ENCODE results near the gene MCF2L.
A peak's percentile ranks its signal among the peaks of the same experiment; 100 is the strongest.
"Not testable (repeated sequence)": the region's sequence is repeated elsewhere in the genome, so short reads cannot be mapped to it uniquely, and the experiment has no call there.

Gene MCF2L

DNA sequence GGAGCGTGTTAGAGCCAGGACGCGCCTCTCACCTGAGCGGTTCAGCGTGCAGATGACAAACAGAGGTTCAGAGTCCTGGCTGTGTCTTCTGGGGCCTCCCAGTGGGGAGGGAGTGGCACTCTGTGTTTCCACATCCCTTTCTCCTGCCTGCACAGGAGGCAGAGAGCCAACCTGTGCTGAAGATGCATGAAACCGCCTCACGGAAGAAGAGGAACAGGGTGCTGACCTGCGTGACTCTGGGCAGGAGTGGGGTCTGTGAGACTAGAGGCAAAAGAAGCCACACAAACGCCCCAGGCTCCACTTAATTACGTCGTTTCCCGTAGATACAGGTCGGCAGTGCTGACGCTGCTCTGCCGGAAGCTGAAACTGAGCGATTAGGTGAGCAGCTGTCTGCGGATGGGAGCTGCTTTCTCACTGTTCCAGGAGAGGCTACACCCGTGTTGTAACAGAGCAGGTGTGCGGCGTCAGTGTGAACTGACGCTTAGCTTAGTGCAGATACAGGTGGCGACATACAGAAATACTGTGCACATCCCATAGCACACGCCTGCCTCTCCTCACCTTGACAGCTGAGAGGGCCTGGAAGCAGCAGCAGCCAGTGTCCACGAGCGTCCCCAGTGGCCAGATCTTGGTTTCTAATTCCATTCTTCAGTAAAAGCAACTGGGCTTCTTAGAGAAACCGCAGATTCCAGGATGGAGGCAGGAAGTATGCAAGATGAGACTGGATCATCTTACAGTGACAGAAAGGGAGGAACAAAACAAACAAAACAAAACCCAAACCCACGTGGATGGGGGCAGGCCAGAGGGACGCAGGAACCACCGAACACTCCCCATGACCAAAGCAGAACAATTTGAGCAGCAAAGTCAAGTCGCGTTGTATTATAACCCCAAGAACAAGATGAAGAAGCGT, 37.7 kb upstream of the MCF2L start:
- no peak overlapping the region for H3K9ac ChIP-seq (ENCODE audit: low read depth, low read length)
- peaks cover 7% of the 10 kb centered on the region; the same call in 1 of the 2 replicates for H3K9me3 ChIP-seq (ENCODE audit: insufficient read depth, low read depth, low read length)
- WGBS: 76% methylated on average over 32 of the region's 32 CpGs
- H3K27ac ChIP-seq (ENCODE audit: low read depth, low read length): no peak overlapping the region
- peaks cover 7% of the 10 kb centered on the region; the same call in 1 of the 2 replicates for H3K4me1 ChIP-seq (ENCODE audit: insufficient read depth, low read length)
- no peaks in the 10 kb centered on the region for H3K36me3 ChIP-seq (ENCODE audit: insufficient read depth, low read length)
- H3K4me3 ChIP-seq (ENCODE audit: low read length): no peak overlapping the region
- H3K27me3 ChIP-seq (ENCODE audit: insufficient read depth, low read length): no peaks in the 10 kb centered on the region

DNA sequence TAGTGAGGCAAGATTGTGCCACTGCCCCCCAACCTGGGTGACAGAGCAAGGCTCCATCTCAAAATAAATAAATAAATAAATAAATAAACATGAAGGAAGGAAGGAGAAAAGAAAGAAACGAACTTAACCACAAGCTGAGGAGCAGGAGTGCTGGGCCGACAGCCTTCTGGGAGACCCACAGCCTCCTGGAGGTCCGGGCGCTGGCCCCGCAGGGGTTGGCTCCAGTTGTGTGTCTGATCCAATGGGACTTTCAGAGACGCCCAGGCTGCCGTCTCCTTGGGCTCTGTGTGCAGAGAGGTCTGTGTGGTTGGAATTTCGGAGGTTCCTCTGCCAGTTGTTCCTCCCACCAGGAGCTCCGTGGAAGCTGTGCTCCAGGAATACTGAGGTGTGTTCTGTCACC, 36.0 kb upstream of the MCF2L start:
- H3K9me3 ChIP-seq (ENCODE audit: insufficient read depth, low read depth, low read length): no peaks in the 10 kb centered on the region
- H3K4me1 ChIP-seq (ENCODE audit: insufficient read depth, low read length): peaks cover 7% of the 10 kb centered on the region; the same call in 1 of the 2 replicates
- H3K27me3 ChIP-seq (ENCODE audit: insufficient read depth, low read length): no peaks in the 10 kb centered on the region
- 73% methylated on average over 9 of the region's 9 CpGs for WGBS
- H3K36me3 ChIP-seq (ENCODE audit: insufficient read depth, low read length): no peaks in the 10 kb centered on the region
- no peak overlapping the region for H3K9ac ChIP-seq (ENCODE audit: low read depth, low read length)
- H3K27ac ChIP-seq (ENCODE audit: low read depth, low read length): no peak overlapping the region
- H3K4me3 ChIP-seq (ENCODE audit: low read length): no peak overlapping the region

DNA sequence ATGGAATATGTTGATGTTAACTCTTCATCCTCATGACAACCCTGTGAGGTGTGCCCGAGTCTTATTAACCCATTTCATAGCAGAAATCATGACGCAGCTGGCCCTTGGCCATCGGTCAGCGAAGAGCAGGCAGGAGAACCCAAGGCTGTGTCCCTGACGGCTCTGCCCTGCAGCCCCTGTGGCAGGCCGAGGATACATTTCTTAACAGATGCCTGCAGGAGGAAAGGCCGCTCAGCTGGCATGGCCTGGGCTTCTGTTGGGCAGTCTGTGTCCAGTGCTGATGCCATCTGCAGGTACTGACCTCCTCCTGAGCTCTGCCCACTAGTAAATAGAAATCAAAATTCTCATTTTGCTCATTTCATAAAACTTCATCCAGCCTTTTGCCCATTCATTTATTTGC, 35.4 kb upstream of the MCF2L start:
- no peak overlapping the region for H3K4me3 ChIP-seq (ENCODE audit: low read length)
- WGBS: 92% methylated on average over 7 of the region's 7 CpGs
- H3K27ac ChIP-seq (ENCODE audit: low read depth, low read length): no peak overlapping the region
- no peak overlapping the region for H3K9ac ChIP-seq (ENCODE audit: low read depth, low read length)
- H3K36me3 ChIP-seq (ENCODE audit: insufficient read depth, low read length): no peaks in the 10 kb centered on the region
- no peaks in the 10 kb centered on the region for H3K27me3 ChIP-seq (ENCODE audit: insufficient read depth, low read length)
- H3K4me1 ChIP-seq (ENCODE audit: insufficient read depth, low read length): peaks cover 7% of the 10 kb centered on the region; the same call in 1 of the 2 replicates
- H3K9me3 ChIP-seq (ENCODE audit: insufficient read depth, low read depth, low read length): no peaks in the 10 kb centered on the region

DNA sequence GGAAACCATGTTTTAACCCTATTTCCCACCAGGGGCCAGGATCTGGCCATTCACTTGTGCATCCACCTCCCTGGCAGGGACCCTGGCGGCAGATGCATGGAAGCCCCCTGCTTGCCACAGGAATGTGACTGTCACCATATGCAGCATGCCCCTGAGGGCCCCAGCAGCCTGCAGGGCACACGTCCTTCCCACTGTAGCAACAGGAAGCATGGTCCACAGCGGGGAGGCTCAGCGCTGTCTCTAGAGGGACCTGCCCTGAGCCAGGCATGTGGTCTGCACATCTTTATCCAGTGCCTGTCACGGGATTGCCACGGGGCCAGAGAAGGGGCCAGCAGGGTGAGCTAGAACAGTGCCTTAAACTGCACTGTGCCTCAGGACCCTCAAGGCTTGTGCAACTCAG, 34.9 kb upstream of the MCF2L start:
- no peaks in the 10 kb centered on the region for H3K9me3 ChIP-seq (ENCODE audit: insufficient read depth, low read depth, low read length)
- no peak overlapping the region for H3K27ac ChIP-seq (ENCODE audit: low read depth, low read length)
- no peak overlapping the region for H3K9ac ChIP-seq (ENCODE audit: low read depth, low read length)
- no peaks in the 10 kb centered on the region for H3K27me3 ChIP-seq (ENCODE audit: insufficient read depth, low read length)
- WGBS: 62% methylated on average over 6 of the region's 6 CpGs
- H3K36me3 ChIP-seq (ENCODE audit: insufficient read depth, low read length): no peaks in the 10 kb centered on the region
- peaks cover 4% of the 10 kb centered on the region; the same call in 1 of the 2 replicates for H3K4me1 ChIP-seq (ENCODE audit: insufficient read depth, low read length)
- H3K4me3 ChIP-seq (ENCODE audit: low read length): no peak overlapping the region

DNA sequence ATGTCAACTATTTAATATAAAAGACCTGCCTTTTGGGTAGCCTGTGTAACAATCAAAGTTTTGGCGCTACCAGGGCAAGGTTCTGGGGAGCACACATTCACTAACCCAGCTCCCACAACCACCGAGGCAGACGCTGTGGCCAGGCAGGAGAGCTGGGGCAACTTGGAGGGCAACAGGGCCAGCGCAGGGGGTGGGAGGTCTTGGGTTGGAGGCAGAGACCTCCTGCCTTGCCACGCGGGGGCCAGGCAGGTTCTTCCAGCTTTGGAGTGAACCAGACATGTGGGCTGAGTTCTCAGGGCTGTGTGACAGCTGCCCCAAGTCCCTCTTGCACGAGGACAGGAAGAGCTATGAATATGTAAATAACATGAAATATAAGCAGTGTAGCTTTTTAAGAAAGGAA, 30.3 kb upstream of the MCF2L start:
- no peak overlapping the region for H3K9ac ChIP-seq (ENCODE audit: low read depth, low read length)
- H3K4me1 ChIP-seq (ENCODE audit: insufficient read depth, low read length): no peaks in the 10 kb centered on the region
- WGBS: 84% methylated on average over 5 of the region's 7 CpGs
- H3K36me3 ChIP-seq (ENCODE audit: insufficient read depth, low read length): no peaks in the 10 kb centered on the region
- no peak overlapping the region for H3K4me3 ChIP-seq (ENCODE audit: low read length)
- no peaks in the 10 kb centered on the region for H3K27me3 ChIP-seq (ENCODE audit: insufficient read depth, low read length)
- H3K27ac ChIP-seq (ENCODE audit: low read depth, low read length): no peak overlapping the region
- H3K9me3 ChIP-seq (ENCODE audit: insufficient read depth, low read depth, low read length): no peaks in the 10 kb centered on the region

DNA sequence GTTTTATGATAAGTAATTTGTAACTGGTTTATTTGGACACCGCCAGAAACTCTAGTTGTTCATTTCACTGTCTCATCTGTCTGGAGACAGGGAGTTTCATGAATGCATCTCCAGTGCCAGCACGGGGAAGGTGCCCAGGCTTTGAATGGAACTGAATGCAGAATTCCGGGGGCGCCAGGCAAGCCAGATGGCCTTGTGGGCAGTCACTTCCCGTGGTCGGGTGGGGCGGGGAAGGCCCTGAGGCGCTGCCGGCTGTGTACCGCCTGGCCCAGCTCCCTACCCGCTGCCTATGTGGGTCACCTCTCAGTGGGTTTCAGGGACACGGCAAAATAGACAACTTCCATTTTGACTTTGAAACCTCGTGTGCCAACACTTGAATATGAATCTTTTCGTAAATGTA, 28.8 kb upstream of the MCF2L start:
- Histone ChIP-seq H3K4me1 (ENCODE audit: insufficient read depth, low read length) (no peaks in the 10 kb centered on the region), H3K9me3 (ENCODE audit: insufficient read depth, low read depth, low read length) (no peaks in the 10 kb centered on the region), H3K9ac (ENCODE audit: low read depth, low read length) (no peak overlapping the region), H3K27ac (ENCODE audit: low read depth, low read length) (no peak overlapping the region), H3K36me3 (ENCODE audit: insufficient read depth, low read length) (no peaks in the 10 kb centered on the region), H3K4me3 (ENCODE audit: low read length) (no peak overlapping the region), H3K27me3 (ENCODE audit: insufficient read depth, low read length) (no peaks in the 10 kb centered on the region)
- 91% methylated on average over 14 of the region's 14 CpGs for WGBS

DNA sequence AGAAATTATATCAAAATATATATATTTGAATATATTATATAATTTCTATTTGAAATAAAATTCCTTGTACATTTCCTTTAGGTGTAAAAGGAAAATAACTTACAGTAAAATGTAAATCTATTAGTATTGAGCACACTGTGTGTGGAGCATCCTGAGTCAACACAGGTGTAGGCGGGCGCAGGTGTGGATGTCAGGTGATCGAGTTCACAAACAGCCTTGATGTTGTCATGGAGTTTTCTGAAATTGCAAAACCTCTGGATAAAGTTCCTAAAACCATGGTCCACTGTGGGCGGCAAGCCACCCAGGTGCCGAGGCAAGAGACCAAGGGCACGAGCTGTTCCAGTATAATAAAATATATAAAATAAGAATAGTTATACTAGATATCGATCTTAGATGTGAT, 27.7 kb upstream of the MCF2L start:
- Histone ChIP-seq H3K27ac (ENCODE audit: low read depth, low read length) (no peak overlapping the region), H3K9ac (ENCODE audit: low read depth, low read length) (no peak overlapping the region), H3K4me3 (ENCODE audit: low read length) (no peak overlapping the region), H3K9me3 (ENCODE audit: insufficient read depth, low read depth, low read length) (no peaks in the 10 kb centered on the region), H3K27me3 (ENCODE audit: insufficient read depth, low read length) (no peaks in the 10 kb centered on the region), H3K36me3 (ENCODE audit: insufficient read depth, low read length) (no peaks in the 10 kb centered on the region), H3K4me1 (ENCODE audit: insufficient read depth, low read length) (no peaks in the 10 kb centered on the region)
- WGBS: 98% methylated on average over 4 of the region's 7 CpGs

DNA sequence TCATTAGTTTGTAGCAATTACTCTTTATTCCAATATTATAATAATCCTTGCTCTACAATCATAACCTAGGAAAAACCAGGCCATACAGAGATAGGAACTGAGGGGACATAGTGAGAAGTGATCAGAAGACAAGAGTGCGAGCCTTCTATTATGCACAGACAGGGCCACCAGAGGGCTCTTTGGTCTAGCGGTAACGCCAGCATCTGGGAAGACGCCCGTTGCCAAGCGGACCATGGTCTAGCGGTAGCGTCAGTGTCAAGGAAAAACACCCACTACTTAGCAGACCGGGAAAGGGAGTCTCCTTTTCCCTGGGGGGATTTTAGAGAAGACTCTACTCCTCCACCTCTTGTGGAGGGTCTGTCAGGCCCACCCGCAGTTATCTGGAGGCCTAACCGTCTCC, 27.2 kb upstream of the MCF2L start:
- not testable (repeated sequence) for H3K4me3 ChIP-seq (ENCODE audit: low read length)
- WGBS: 66% methylated on average over 9 of the region's 11 CpGs

DNA sequence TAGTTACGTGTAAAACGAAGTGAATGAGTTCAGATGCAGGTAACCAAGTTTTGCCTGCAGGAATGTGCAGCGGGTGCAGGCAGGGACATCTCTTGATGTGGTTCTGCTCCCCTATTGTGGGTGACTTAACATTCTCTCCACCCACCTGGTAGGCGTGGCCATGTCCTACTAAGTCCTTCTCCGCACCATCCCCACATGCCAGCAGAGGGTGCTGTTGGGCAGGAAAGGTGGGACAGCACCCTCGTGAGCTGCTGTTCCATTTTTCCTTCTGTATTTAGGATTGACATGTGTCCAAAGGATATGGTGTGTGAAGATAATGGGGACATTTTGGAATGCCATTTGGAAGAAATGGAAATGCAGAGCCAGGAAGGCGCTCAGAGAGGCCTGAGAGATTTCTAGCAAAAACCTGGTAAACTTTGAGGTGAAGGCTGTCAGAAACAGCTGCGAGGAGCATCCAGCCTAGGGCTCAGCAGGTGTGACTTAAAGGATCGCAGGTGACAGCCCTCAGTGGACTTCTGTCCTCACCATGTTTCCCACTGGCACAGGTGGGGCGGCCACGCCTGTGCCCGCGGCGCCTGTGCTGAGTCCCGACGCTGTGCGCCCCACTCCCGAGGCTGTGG, 26.2 kb upstream of the MCF2L start:
- no peaks in the 10 kb centered on the region for H3K9me3 ChIP-seq (ENCODE audit: insufficient read depth, low read depth, low read length)
- no peak overlapping the region for H3K27ac ChIP-seq (ENCODE audit: low read depth, low read length)
- 4% methylated on average over 18 of the region's 18 CpGs for WGBS
- H3K9ac ChIP-seq (ENCODE audit: low read depth, low read length): no peak overlapping the region
- H3K4me3 ChIP-seq (ENCODE audit: low read length): peak overlapping the region; percentile 62
- no peaks in the 10 kb centered on the region for H3K27me3 ChIP-seq (ENCODE audit: insufficient read depth, low read length)
- no peaks in the 10 kb centered on the region for H3K4me1 ChIP-seq (ENCODE audit: insufficient read depth, low read length)
- H3K36me3 ChIP-seq (ENCODE audit: insufficient read depth, low read length): no peaks in the 10 kb centered on the region

More for the DNA sequence above, 27.2 kb upstream of the MCF2L start:
- H3K9ac ChIP-seq (ENCODE audit: low read depth, low read length); H3K27me3 ChIP-seq (ENCODE audit: insufficient read depth, low read length); H3K36me3 ChIP-seq (ENCODE audit: insufficient read depth, low read length); H3K4me1 ChIP-seq (ENCODE audit: insufficient read depth, low read length); H3K27ac ChIP-seq (ENCODE audit: low read depth, low read length); H3K9me3 ChIP-seq (ENCODE audit: insufficient read depth, low read depth, low read length): not testable (repeated sequence)

DNA sequence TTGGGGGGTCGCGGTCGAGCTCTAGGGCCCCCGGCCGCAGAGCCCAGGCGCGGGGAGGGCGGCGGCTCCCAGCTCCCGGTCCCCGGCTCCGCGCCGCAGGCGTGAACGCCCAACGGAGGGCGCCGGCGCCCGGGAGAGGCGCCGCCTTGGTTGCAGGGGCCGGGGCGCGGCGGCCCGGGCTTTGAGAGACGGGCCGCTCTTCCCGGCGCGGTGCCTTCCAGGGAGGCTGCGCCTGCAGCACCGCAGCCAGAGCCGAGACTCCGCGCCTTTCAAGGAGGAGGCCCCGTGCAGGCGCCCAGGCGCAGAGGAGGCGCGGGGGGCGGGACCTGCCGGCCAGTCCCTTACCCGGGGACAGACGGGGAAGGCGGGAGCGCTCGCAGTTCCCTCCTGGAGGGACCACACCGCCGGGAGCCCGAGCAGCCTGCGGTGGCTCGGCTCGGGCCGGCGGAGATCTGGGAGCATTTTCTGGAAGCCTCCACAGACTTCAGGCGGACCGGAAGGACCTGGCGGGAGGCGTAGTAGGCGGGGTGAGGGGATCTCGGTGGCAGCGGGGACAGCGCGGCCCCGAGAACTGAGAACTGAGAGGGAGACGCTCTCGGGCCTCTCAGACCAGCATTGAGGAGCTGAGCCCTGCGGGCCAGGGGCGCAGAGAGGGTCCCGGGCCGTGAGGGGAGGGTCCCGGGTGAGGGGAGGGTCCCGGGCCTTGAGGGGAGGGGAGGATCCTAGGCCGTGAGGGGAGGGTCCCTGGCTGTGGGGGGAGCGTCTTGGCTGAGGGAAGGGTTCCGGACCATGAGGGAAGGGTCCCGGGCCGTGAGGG, 25.5 kb upstream of the MCF2L start:
- Histone ChIP-seq H3K9ac (ENCODE audit: low read depth, low read length) (peak overlapping the region; percentile 65), H3K36me3 (ENCODE audit: insufficient read depth, low read length) (no peaks in the 10 kb centered on the region), H3K4me1 (ENCODE audit: insufficient read depth, low read length) (no peaks in the 10 kb centered on the region), H3K27me3 (ENCODE audit: insufficient read depth, low read length) (no peaks in the 10 kb centered on the region), H3K9me3 (ENCODE audit: insufficient read depth, low read depth, low read length) (no peaks in the 10 kb centered on the region), H3K27ac (ENCODE audit: low read depth, low read length) (0 out of 2 replicates have a peak overlapping the region, but pooled peaks have one; percentile 49), H3K4me3 (ENCODE audit: low read length) (peak overlapping the region; percentile 62)
- under 1% methylated on average over 81 of the region's 81 CpGs for WGBS

DNA sequence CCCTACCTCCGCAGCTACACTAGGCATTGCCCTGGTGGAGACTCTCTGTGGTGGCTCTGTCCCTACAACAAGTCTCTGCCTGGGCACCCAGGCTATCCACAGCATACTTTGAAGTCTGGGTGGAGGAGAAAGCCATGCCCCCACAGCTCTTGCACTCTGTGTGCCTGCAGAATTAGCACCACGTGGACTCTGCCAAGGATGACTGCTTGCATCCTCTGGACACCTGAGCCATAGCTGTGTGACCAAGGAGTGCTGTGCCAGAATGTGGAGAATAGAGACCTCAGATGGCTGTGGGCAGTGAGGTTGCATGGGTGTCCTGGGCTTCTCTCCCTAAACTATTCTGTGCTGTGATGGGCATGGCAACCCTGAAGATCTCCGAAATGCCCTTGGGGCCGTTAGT, 21.2 kb upstream of the MCF2L start:
- WGBS: 95% methylated on average over 4 of the region's 4 CpGs
- 0 out of 2 replicates have a peak, but pooled peaks cover 10% of the 10 kb centered on the region for H3K4me1 ChIP-seq (ENCODE audit: insufficient read depth, low read length)
- no peaks in the 10 kb centered on the region for H3K36me3 ChIP-seq (ENCODE audit: insufficient read depth, low read length)
- H3K27me3 ChIP-seq (ENCODE audit: insufficient read depth, low read length): no peaks in the 10 kb centered on the region
- H3K9ac ChIP-seq (ENCODE audit: low read depth, low read length): no peak overlapping the region
- no peak overlapping the region for H3K4me3 ChIP-seq (ENCODE audit: low read length)
- H3K27ac ChIP-seq (ENCODE audit: low read depth, low read length): no peak overlapping the region
- H3K9me3 ChIP-seq (ENCODE audit: insufficient read depth, low read depth, low read length): no peaks in the 10 kb centered on the region
